IPS-11a (cell line): ENCODE measurements around the gene PLPP7.
"Not testable (repeated sequence)": the region's sequence is repeated elsewhere in the genome, so short reads cannot be mapped to it uniquely, and the experiment has no call there.

Source experiments
- H3K4me3 ChIP-seq: one replicate; pipeline ENCODE4 v1.5.1; 2013; ENCODE audit warnings: low read depth, low read length, control low read depth

Gene PLPP7

GRCh38 chr9:131324736-131325679 lies 35.5 kb downstream of the PLPP7 start:
- H3K4me3 ChIP-seq, result no peak overlapping the region

GRCh38 chr9:131329241-131329641 lies 39.7 kb downstream of the PLPP7 start:
- no peak overlapping the region for H3K4me3 ChIP-seq

GRCh38 chr9:131330814-131331600 lies 41.5 kb downstream of the PLPP7 start:
- no peak overlapping the region for H3K4me3 ChIP-seq

- not testable (repeated sequence) for H3K4me3 ChIP-seq
Observed at GRCh38 chr9:131331996-131332395, 42.5 kb downstream of the PLPP7 start.

GRCh38 chr9:131333771-131334628 lies 44.5 kb downstream of the PLPP7 start:
- no peak overlapping the region for H3K4me3 ChIP-seq

GRCh38 chr9:131334629-131335367 lies 45.3 kb downstream of the PLPP7 start:
- no peak overlapping the region for H3K4me3 ChIP-seq

- no peak overlapping the region for H3K4me3 ChIP-seq
Observed at GRCh38 chr9:131335368-131335755, 45.8 kb downstream of the PLPP7 start.

GRCh38 chr9:131337131-131337848 lies 47.8 kb downstream of the PLPP7 start:
- no peak overlapping the region for H3K4me3 ChIP-seq

GRCh38 chr9:131339212-131339611 lies 49.7 kb downstream of the PLPP7 start:
- not testable (repeated sequence) for H3K4me3 ChIP-seq

- not testable (repeated sequence) for H3K4me3 ChIP-seq
Observed at GRCh38 chr9:131344931-131345535, 55.5 kb downstream of the PLPP7 start.

- H3K4me3 ChIP-seq, result no peak overlapping the region
Observed at GRCh38 chr9:131346559-131346958, 57.0 kb downstream of the PLPP7 start.

GRCh38 chr9:131347376-131348020 lies 58.0 kb downstream of the PLPP7 start:
- no peak overlapping the region for H3K4me3 ChIP-seq

GRCh38 chr9:131348631-131349521 lies 59.4 kb downstream of the PLPP7 start:
- H3K4me3 ChIP-seq, result no peak overlapping the region

GRCh38 chr9:131349522-131349880 lies 60.0 kb downstream of the PLPP7 start:
- H3K4me3 ChIP-seq, result no peak overlapping the region

- H3K4me3 ChIP-seq, result no peak overlapping the region
Observed at GRCh38 chr9:131349881-131350563, 60.5 kb downstream of the PLPP7 start.

GRCh38 chr9:131356479-131356878 lies 67.0 kb downstream of the PLPP7 start:
- H3K4me3 ChIP-seq, result not testable (repeated sequence)

- no peak overlapping the region for H3K4me3 ChIP-seq
Observed at GRCh38 chr9:131358556-131358955, 69.0 kb downstream of the PLPP7 start.
